HEK293 (cell line): Measurements from ENCODE around the gene COTL1.
A peak's percentile ranks its signal among the peaks of the same experiment; 100 is the strongest.

Source experiments
- CTCF ChIA-PET: fragments of 350-600 bp; formaldehyde crosslinking; extraction: SDS; loops from one replicate; lab custom pipeline; 2021; ENCODE audit warnings: antibody characterized with exemption; lab: Yijun Ruan, JAX
- POLR2A ChIA-PET: fragments of 300-600 bp; formaldehyde crosslinking; extraction: SDS; loops from one replicate; lab custom pipeline; 2020; ENCODE audit warnings: antibody characterized with exemption, inconsistent platforms; lab: Yijun Ruan, JAX
- H3K27ac ChIP-seq: fragments of 200-500 bp; sonication (Bioruptor generic); 2 replicates; pipeline ENCODE4 v1.5.1; 2014; ENCODE audit warnings: low read depth, low read length, control low read depth, inconsistent platforms; ENCODE audit errors: extremely low read depth
- H3K36me3 ChIP-seq, 2 experiments: fragments of 200-500 bp in 1 of 2; sonication (Bioruptor generic) in 1 of 2; 1 replicate in 1 of 2; 2 replicates in 1 of 2; pipeline ENCODE4 v1.5.1; 2014 to 2017; ENCODE audit warnings: inconsistent platforms in 2 of 2, low read length in 2 of 2; ENCODE audit not compliant: control insufficient read depth in 2 of 2, insufficient read depth in 1 of 2
- H3K4me1 ChIP-seq: fragments of 200-500 bp; sonication (Bioruptor generic); 2 replicates; pipeline ENCODE4 v1.5.1; 2014; ENCODE audit warnings: mild to moderate bottlenecking, low read length, inconsistent platforms; ENCODE audit not compliant: control insufficient read depth, insufficient read depth
- H3K4me3 ChIP-seq: 2 replicates; pipeline ENCODE4 v1.5.1; 2011; ENCODE audit warnings: low read depth, mild to moderate bottlenecking, control low read depth, low read length, moderate library complexity
- H3K9me3 ChIP-seq: fragments of 200-500 bp; sonication (Bioruptor generic); 2 replicates; pipeline ENCODE4 v1.5.1; 2014; ENCODE audit warnings: low read depth, low read length, inconsistent platforms; ENCODE audit not compliant: control insufficient read depth, insufficient read depth
- EGR2 ChIP-seq: fragments of 450-650 bp; formaldehyde crosslinking; IDR thresholded peaks from 2 replicates; pipeline ENCODE4 v1.5.1; 2016; ENCODE audit warnings: low read depth, missing biosample characterization, missing genetic modification characterization
- MYNN ChIP-seq: fragments of 450-650 bp; formaldehyde crosslinking; IDR thresholded peaks from 2 replicates; pipeline ENCODE4 v1.5.1; 2016; ENCODE audit warnings: missing biosample characterization, missing genetic modification characterization, borderline replicate concordance
- SP3 ChIP-seq: fragments of 450-650 bp; formaldehyde crosslinking; IDR thresholded peaks from 2 replicates; pipeline ENCODE4 v1.5.1; 2016; ENCODE audit warnings: missing biosample characterization, missing genetic modification characterization
- TCF7L2 ChIP-seq: IDR thresholded peaks from 2 replicates; pipeline ENCODE4 v1.6.1; 2011; ENCODE audit warnings: low read depth, mild to moderate bottlenecking, inconsistent platforms, low read length, moderate library complexity, borderline replicate concordance
- ZBTB1 ChIP-seq: fragments of 450-650 bp; formaldehyde crosslinking; IDR thresholded peaks from 2 replicates; pipeline ENCODE4 v1.5.1; 2016; ENCODE audit warnings: missing biosample characterization, missing genetic modification characterization
- ZBTB20 ChIP-seq: fragments of 450-650 bp; formaldehyde crosslinking; IDR thresholded peaks from 2 replicates; pipeline ENCODE4 v1.5.1; 2016; ENCODE audit warnings: missing biosample characterization, missing genetic modification characterization
- ZBTB7A ChIP-seq: fragments of 450-650 bp; formaldehyde crosslinking; IDR thresholded peaks from 2 replicates; pipeline ENCODE4 v1.5.1; 2016; ENCODE audit warnings: low read depth, missing biosample characterization, missing genetic modification characterization
- ZNF148 ChIP-seq: fragments of 450-650 bp; formaldehyde crosslinking; IDR thresholded peaks from 2 replicates; pipeline ENCODE4 v1.5.0; 2017; ENCODE audit warnings: missing biosample characterization, missing genetic modification characterization, borderline replicate concordance
- ZNF221 ChIP-seq: fragments of 450-650 bp; formaldehyde crosslinking; IDR thresholded peaks from 2 replicates; pipeline ENCODE4 v1.5.1; 2017; ENCODE audit warnings: missing biosample characterization, missing genetic modification characterization, borderline replicate concordance
- ZNF23 ChIP-seq: fragments of 450-650 bp; formaldehyde crosslinking; IDR thresholded peaks from 2 replicates; pipeline ENCODE4 v1.5.1; 2016; ENCODE audit warnings: missing biosample characterization, missing genetic modification characterization, borderline replicate concordance
- ZNF311 ChIP-seq: fragments of 450-650 bp; formaldehyde crosslinking; IDR thresholded peaks from 2 replicates; pipeline ENCODE4 v1.5.1; 2017; ENCODE audit warnings: missing biosample characterization, missing genetic modification characterization, borderline replicate concordance
- ZNF37A ChIP-seq: fragments of 450-650 bp; IDR thresholded peaks from 2 replicates; pipeline ENCODE4 v1.5.1; 2018; ENCODE audit warnings: missing biosample characterization, missing genetic modification characterization
- ZNF394 ChIP-seq: fragments of 450-650 bp; formaldehyde crosslinking; IDR thresholded peaks from 2 replicates; pipeline ENCODE4 v1.5.1; 2016; ENCODE audit warnings: missing biosample characterization, missing genetic modification characterization, mild to moderate bottlenecking, moderate library complexity, borderline replicate concordance
- ZNF624 ChIP-seq: fragments of 450-650 bp; formaldehyde crosslinking; IDR thresholded peaks from 2 replicates; pipeline ENCODE4 v1.5.1; 2017; ENCODE audit warnings: missing biosample characterization, missing genetic modification characterization
- ZNF747 ChIP-seq: fragments of 450-650 bp; formaldehyde crosslinking; IDR thresholded peaks from 2 replicates; pipeline ENCODE4 v1.5.1; 2016; ENCODE audit warnings: missing biosample characterization, missing genetic modification characterization
- ZNF843 ChIP-seq: fragments of 450-650 bp; formaldehyde crosslinking; IDR thresholded peaks from 2 replicates; pipeline ENCODE4 v1.5.1; 2016; ENCODE audit warnings: missing biosample characterization, missing genetic modification characterization
- ZSCAN16 ChIP-seq: fragments of 450-650 bp; formaldehyde crosslinking; IDR thresholded peaks from 2 replicates; pipeline ENCODE4 v1.5.1; 2016; ENCODE audit warnings: missing biosample characterization, missing genetic modification characterization
- TF ChIP-seq, protein P1 (sequence below): IDR thresholded peaks from 2 replicates; pipeline ENCODE4 v1.6.1; 2011; ENCODE audit warnings: mild to moderate bottlenecking, low read depth, low read length, borderline replicate concordance
- TF ChIP-seq, protein P2 (sequence below): fragments of 450-650 bp; formaldehyde crosslinking; IDR thresholded peaks from 2 replicates; pipeline ENCODE4; 2016; ENCODE audit warnings: missing biosample characterization, missing genetic modification characterization
- TF ChIP-seq, protein P3 (sequence below): fragments of 450-650 bp; formaldehyde crosslinking; IDR thresholded peaks from 2 replicates; pipeline ENCODE4 v1.5.1; 2016; ENCODE audit warnings: missing biosample characterization, missing genetic modification characterization

The COTL1 gene

DNA sequence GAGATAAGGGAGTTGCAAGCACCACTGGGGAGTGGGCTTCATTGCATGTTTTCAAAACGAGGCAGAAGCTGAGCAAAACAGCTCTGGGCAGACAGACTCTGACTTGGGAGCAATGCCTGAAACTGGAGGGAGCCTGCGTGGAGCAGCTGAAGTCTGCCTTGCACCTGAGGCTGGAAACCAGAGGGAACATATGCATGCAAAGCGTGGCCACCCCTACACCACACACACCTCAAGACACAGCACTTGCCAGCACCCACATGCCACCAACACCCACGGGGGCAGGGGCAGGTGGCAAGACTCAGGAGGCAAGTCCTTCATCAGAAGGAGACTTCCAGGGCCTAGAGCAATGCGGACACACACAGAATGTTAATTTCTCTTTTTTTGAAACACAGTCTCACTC, 45.8 kb downstream of the COTL1 start:
- H3K4me1 ChIP-seq: no peaks in the 10 kb centered on the region
- CTCF ChIA-PET: no interaction called here
- no peak overlapping the region for H3K27ac ChIP-seq
- H3K36me3 ChIP-seq: peaks cover 0 to 2% of the 10 kb centered on the region in 2 experiments; a peak in 1 of 3 replicates
- TF ChIP-seq ZNF148 (tag by site-specific recombination) (no peak), EGR2 (tag by site-specific recombination) (0 out of 2 replicates have a peak, but pooled peaks have one; percentile 9)
- H3K9me3 ChIP-seq: no peaks in the 10 kb centered on the region
- POLR2A ChIA-PET: interaction anchor here (0.5 kb wide), 1 partner anchor 64 kb away, joined by 4 read pairs; no protein-coding TSS in a partner anchor
- no peak overlapping the region for H3K4me3 ChIP-seq

GRCh38 chr16:84571506-84571905, 46.4 kb downstream of the COTL1 start:
- Histone ChIP-seq H3K36me3 (peaks cover 0 to 2% of the 10 kb centered on the region in 2 experiments; a peak in 1 of 3 replicates), H3K9me3 (no peaks in the 10 kb centered on the region), H3K4me1 (no peaks in the 10 kb centered on the region), H3K27ac (no peak overlapping the region), H3K4me3 (no peak overlapping the region)
- TF ChIP-seq MYNN (tag by site-specific recombination) (no peak), ZNF37A (no peak), ZSCAN16 (no peak), ZNF221 (no peak), ZBTB1 (tag by site-specific recombination) (no peak)
- TF ChIP-seq, protein P1, sequence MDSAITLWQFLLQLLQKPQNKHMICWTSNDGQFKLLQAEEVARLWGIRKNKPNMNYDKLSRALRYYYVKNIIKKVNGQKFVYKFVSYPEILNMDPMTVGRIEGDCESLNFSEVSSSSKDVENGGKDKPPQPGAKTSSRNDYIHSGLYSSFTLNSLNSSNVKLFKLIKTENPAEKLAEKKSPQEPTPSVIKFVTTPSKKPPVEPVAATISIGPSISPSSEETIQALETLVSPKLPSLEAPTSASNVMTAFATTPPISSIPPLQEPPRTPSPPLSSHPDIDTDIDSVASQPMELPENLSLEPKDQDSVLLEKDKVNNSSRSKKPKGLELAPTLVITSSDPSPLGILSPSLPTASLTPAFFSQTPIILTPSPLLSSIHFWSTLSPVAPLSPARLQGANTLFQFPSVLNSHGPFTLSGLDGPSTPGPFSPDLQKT: no peak
- ChIA-PET POLR2A (no interaction called here), CTCF (no interaction called here)

DNA sequence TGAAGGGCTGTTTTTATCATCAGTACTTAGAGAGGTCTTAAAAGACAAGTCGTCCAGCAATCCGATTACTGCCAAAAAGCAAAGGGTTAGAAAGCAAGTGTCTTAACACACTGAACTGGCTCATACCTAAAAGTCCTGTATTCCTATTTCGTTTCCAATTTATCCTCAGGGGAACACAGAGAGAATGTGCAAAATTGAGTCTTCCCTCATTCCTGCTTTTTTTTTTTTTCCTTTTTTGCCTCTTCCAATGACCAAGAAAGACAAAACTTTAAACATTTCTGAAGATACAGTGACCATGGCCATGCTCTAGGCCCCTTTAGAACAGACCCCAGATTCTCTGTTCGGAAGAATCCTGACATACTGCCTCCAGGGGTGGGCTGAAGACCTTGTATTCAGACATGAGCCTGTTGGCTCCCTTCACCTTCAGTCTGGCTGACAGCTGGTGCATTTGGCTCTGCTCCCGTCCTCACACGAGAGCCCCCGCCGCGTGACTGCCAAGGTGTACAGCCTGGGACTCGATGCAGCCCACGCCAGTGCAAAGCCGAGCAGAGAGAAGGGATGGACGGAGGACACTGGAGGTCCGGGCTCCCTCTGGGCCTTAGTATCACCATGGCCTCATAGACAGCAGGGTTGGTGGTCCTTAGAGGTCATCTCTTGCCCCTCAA, 47.0 kb downstream of the COTL1 start:
- POLR2A ChIA-PET: no interaction called here
- TF ChIP-seq ZBTB20 (tag by site-specific recombination) (no peak), ZNF148 (tag by site-specific recombination) (no peak), ZNF311 (tag by site-specific recombination) (no peak), ZNF23 (no peak), TCF7L2 (no peak), ZNF624 (tag by site-specific recombination) (no peak), ZNF843 (tag by site-specific recombination) (no peak), ZNF747 (tag by site-specific recombination) (no peak), SP3 (tag by site-specific recombination) (no peak), ZBTB7A (no peak), ZNF394 (tag by site-specific recombination) (no peak)
- TF ChIP-seq, protein P2, sequence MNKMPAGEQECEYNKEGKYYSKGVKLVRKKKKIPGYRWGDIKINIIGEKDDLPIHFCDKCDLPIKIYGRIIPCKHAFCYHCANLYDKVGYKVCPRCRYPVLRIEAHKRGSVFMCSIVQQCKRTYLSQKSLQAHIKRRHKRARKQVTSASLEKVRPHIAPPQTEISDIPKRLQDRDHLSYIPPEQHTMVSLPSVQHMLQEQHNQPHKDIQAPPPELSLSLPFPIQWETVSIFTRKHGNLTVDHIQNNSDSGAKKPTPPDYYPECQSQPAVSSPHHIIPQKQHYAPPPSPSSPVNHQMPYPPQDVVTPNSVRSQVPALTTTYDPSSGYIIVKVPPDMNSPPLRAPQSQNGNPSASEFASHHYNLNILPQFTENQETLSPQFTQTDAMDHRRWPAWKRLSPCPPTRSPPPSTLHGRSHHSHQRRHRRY (tag by site-specific recombination): no peak
- TF ChIP-seq, protein P3, sequence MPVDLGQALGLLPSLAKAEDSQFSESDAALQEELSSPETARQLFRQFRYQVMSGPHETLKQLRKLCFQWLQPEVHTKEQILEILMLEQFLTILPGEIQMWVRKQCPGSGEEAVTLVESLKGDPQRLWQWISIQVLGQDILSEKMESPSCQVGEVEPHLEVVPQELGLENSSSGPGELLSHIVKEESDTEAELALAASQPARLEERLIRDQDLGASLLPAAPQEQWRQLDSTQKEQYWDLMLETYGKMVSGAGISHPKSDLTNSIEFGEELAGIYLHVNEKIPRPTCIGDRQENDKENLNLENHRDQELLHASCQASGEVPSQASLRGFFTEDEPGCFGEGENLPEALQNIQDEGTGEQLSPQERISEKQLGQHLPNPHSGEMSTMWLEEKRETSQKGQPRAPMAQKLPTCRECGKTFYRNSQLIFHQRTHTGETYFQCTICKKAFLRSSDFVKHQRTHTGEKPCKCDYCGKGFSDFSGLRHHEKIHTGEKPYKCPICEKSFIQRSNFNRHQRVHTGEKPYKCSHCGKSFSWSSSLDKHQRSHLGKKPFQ: no peak

More for the DNA sequence above, 47.0 kb downstream of the COTL1 start:
- Histone ChIP-seq H3K4me1 (no peaks in the 10 kb centered on the region), H3K27ac (no peak overlapping the region), H3K9me3 (no peaks in the 10 kb centered on the region), H3K4me3 (no peak overlapping the region), H3K36me3 (peaks cover 0 to 7% of the 10 kb centered on the region in 2 experiments; a peak in 1 of 3 replicates)
- CTCF ChIA-PET: no interaction called here
